Activated naive CD4-positive, alpha-beta T cell (primary cell): ENCODE measurements around the gene SFXN3.
A peak's percentile ranks its signal among the peaks of the same experiment; 100 is the strongest.

ENCODE experiments used
- DNase-seq, 4 experiments: peaks; one replicate each; lab custom pipeline; 2025; lab: John Stamatoyannopoulos, UW

SFXN3 gene

GRCh38 chr10:101035916-101036702, 5.1 kb downstream of the SFXN3 start:
- no peak for DNase-seq

GRCh38 chr10:101036726-101037125, 5.7 kb downstream of the SFXN3 start:
- no peak for DNase-seq

- DNase-seq: no peak
Measured at GRCh38 chr10:101038484-101038883, 7.5 kb downstream of the SFXN3 start.

- DNase-seq: no peak
Measured at GRCh38 chr10:101040061-101040460, 9.0 kb downstream of the SFXN3 start.

GRCh38 chr10:101040851-101041250, 9.8 kb downstream of the SFXN3 start:
- no peak for DNase-seq

GRCh38 chr10:101041252-101041761, 10.3 kb downstream of the SFXN3 start:
- DNase-seq: peak; percentile 21 to 54 (median 36)

- no peak for DNase-seq
Measured at GRCh38 chr10:101042118-101042517, 11.1 kb downstream of the SFXN3 start.

GRCh38 chr10:101042667-101043362, 11.8 kb downstream of the SFXN3 start:
- peak; percentile 32 to 67 (median 46) for DNase-seq

GRCh38 chr10:101043363-101043707, 12.3 kb downstream of the SFXN3 start:
- no peak for DNase-seq

GRCh38 chr10:101044117-101044516, 13.1 kb downstream of the SFXN3 start:
- no peak for DNase-seq

- DNase-seq: no peak
Measured at GRCh38 chr10:101046332-101047238, 15.6 kb downstream of the SFXN3 start.

GRCh38 chr10:101047268-101047667, 16.2 kb downstream of the SFXN3 start:
- no peak for DNase-seq

- no peak for DNase-seq
Measured at GRCh38 chr10:101047961-101048892, 17.2 kb downstream of the SFXN3 start.

- peak; percentile 44 to 75 (median 70) for DNase-seq
Measured at GRCh38 chr10:101050208-101051069, 19.4 kb downstream of the SFXN3 start.

- no peak for DNase-seq
Measured at GRCh38 chr10:101052285-101052684, 21.3 kb downstream of the SFXN3 start.

- no peak for DNase-seq
Measured at GRCh38 chr10:101053516-101053915, 22.5 kb downstream of the SFXN3 start.

GRCh38 chr10:101054351-101054750, 23.3 kb downstream of the SFXN3 start:
- no peak for DNase-seq

GRCh38 chr10:101054876-101055275, 23.8 kb downstream of the SFXN3 start:
- DNase-seq: no peak

GRCh38 chr10:101055411-101055810, 24.4 kb downstream of the SFXN3 start:
- DNase-seq: no peak
